Heart left ventricle (tissue), 16 donors: ENCODE measurements around the gene ACIN1. TPM values are rescaled to one million over a fixed set of nuclear protein-coding genes. Genes with fewer than 3 reads are reported as not detected.

Experiments
- ATAC-seq, 4 donors: fragments of 200-7000 bp; cut with Tn5 transposase; one replicate each; pipeline ENCODE4 v1.9.1; 2020 to 2022; ENCODE audit warnings: moderate library complexity in 4 of 4, mild to moderate bottlenecking in 3 of 4, moderate number of reproducible peaks in 1 of 4
- DNase-seq, 5 donors: peaks; one replicate each; pipeline ENCODE4 v3.0.0-alpha.2; 2020
- H3K27ac ChIP-seq, 12 donors: fragments of 200-600 bp; sonication (generic) in 4 of 12; one replicate each; pipeline versions ENCODE4 v1.5.0 to v1.8.0; 2016 to 2022; ENCODE audit warnings: mild to moderate bottlenecking in 2 of 12
- H3K27me3 ChIP-seq, 9 donors: fragments of 200-600 bp; sonication (generic) in 2 of 9; one replicate each; pipeline versions ENCODE4 v1.5.1 to v1.8.0; 2016 to 2022; ENCODE audit warnings: mild to moderate bottlenecking in 3 of 9
- H3K36me3 ChIP-seq, 9 donors: fragments of 200-600 bp; sonication (generic) in 2 of 9; one replicate each; pipeline versions ENCODE4 v1.5.0 to v1.8.0; 2018 to 2022; ENCODE audit warnings: mild to moderate bottlenecking in 2 of 9
- H3K4me1 ChIP-seq, 12 donors: fragments of 200-600 bp; sonication (generic) in 4 of 12; one replicate each; pipeline versions ENCODE4 v1.5.0 to v1.8.0; 2016 to 2022; ENCODE audit warnings: mild to moderate bottlenecking in 3 of 12
- H3K4me3 ChIP-seq, 12 donors: fragments of 200-600 bp; sonication (generic) in 4 of 12; one replicate each; pipeline versions ENCODE4 v1.5.0 to v1.8.0; 2017 to 2022; ENCODE audit warnings: mild to moderate bottlenecking in 9 of 12, moderate library complexity in 4 of 12
- H3K9me3 ChIP-seq, 12 donors: fragments of 200-600 bp; sonication (generic) in 4 of 12; one replicate each; pipeline versions ENCODE4 v1.5.0 to v1.8.0; 2016 to 2022; ENCODE audit warnings: mild to moderate bottlenecking in 1 of 12
- POLR2A ChIP-seq, 2 donors: fragments of 450-650 bp; IDR thresholded peaks; one replicate each; pipeline ENCODE4 v1.6.1; 2017; ENCODE audit warnings: antibody characterized with exemption in 2 of 2, mild to moderate bottlenecking in 2 of 2, moderate library complexity in 2 of 2
- WGBS, 4 donors: extraction: QIAGEN DNeasy Blood & Tissue Kit in 2 of 4; methylation state at CpG; one replicate each; pipeline versions ENCODE4 v1.1.5 to v1.1.7; 2013 to 2018; 5-methylcytosine and 5-hydroxymethylcytosine counted together
- intact Hi-C, 10 donors: fragments of 100-400 bp; cut with DNase I; formaldehyde crosslinking; loops; one replicate each; pipeline versions ENCODE4 v1.11.1 to v1.14.2; 2022
- polyA plus RNA-seq, 2 donors: library from polyadenylated mRNA; stranded (reverse); fragments of 200-250 nt; gene quantifications; one replicate each; pipeline ENCODE4 v1.2.3, GENCODE V29; 2013
- total RNA-seq, 9 donors: library from RNA; depleted of rRNA in 2 of 9; stranded (reverse); fragments of >200 nt in 2 of 9; fragmentation: NEBNext Ultra II Directional in 3 of 9; extraction: Animal tissue kit (Norgen Biotek cat#: 25700) in 3 of 9; gene quantifications; one replicate each; pipeline versions ENCODE4 v1.1.0 to v1.2.4, GENCODE V29; 2016 to 2023
- TF ChIP-seq, protein P1 (sequence below), 12 donors: fragments of 200-600 bp; sonication (generic) in 4 of 12; IDR thresholded peaks; one replicate each; pipeline versions ENCODE4 v1.5.0 to v1.8.0; 2018 to 2022; ENCODE audit warnings: antibody characterized with exemption in 12 of 12, mild to moderate bottlenecking in 5 of 12
- donor health status: ischemic (EF 13 %, LVEDD 7.1; RV severe dilation, severe dysfunction).
- donor health status: healthy with polysubstance abuse.
- donor health status: DM: no; HTN: yes; CAD: no.
- donor health status: DM: no; HTN: no; CAD: no.
- donor health status: ischemic (EF 25% LVEDD 6.9; RV normal size, moderate dysfunction).
- donor health status: ischemic (EF 25% LVEDD 5.7; RV mildly dilated, moderate dysfunction).
- donor health status: healthy.
- donor health status: DM: yes; HTN: yes; CAD: no.
- donor health status: ischemic (EF 35%, LVEDD 5.7; RV mildly dilated, moderate dysfunction).
- donor health status: nonischemic (EF 11% LVEDD 7.7; RV severe dilation, severe dysfunction).
- donor health status: DM: yes; HTN: yes; CAD: no.
- donor health status: PGD.
- donor health status: ischemic (EF 29% LVEDD 5.4; RV normal size, mild dysfunction).
- donor health status: nonischemic (EF 23%, LVEDD 6.1; RV moderate dilation, normal function).

ACIN1 gene
- total and polyA plus RNA-seq, 11 donors = 42.0 to 91.2 (median 65.6) TPM

- ATAC-seq (no peak), DNase-seq (no peak)
- 88 to 91% (median 89%) methylated on average over 5 of the region's 5 CpGs for WGBS, 4 donors
- intact Hi-C loops = no loop called here
- peaks cover 0 to 100% (median 100%) of the 10 kb centered on the region in 9 donors for H3K36me3 ChIP-seq
- H3K4me1 ChIP-seq = peaks cover 0 to 24% (median 11%) of the 10 kb centered on the region in 12 donors
- H3K9me3 ChIP-seq = no peaks in the 10 kb centered on the region
- no peaks in the 10 kb centered on the region for H3K27me3 ChIP-seq
- no peak overlapping the region for H3K4me3 ChIP-seq
- TF ChIP-seq, protein P1, sequence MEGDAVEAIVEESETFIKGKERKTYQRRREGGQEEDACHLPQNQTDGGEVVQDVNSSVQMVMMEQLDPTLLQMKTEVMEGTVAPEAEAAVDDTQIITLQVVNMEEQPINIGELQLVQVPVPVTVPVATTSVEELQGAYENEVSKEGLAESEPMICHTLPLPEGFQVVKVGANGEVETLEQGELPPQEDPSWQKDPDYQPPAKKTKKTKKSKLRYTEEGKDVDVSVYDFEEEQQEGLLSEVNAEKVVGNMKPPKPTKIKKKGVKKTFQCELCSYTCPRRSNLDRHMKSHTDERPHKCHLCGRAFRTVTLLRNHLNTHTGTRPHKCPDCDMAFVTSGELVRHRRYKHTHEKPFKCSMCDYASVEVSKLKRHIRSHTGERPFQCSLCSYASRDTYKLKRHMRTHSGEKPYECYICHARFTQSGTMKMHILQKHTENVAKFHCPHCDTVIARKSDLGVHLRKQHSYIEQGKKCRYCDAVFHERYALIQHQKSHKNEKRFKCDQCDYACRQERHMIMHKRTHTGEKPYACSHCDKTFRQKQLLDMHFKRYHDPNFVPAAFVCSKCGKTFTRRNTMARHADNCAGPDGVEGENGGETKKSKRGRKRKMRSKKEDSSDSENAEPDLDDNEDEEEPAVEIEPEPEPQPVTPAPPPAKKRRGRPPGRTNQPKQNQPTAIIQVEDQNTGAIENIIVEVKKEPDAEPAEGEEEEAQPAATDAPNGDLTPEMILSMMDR (IDR thresholded peaks at IDR 0.05) = no peak
- H3K27ac ChIP-seq = no peak overlapping the region
Measured at GRCh38 chr14:23063601-23064000, 31.3 kb downstream of the ACIN1 start.

GRCh38 chr14:23062002-23062401 is 32.9 kb downstream of the ACIN1 start:
- Histone ChIP-seq H3K27ac (peak overlapping the region in 2 of 12 donors; percentile 31 to 46), H3K9me3 (no peaks in the 10 kb centered on the region), H3K27me3 (no peaks in the 10 kb centered on the region), H3K36me3 (peaks cover 0 to 89% (median 86%) of the 10 kb centered on the region in 9 donors), H3K4me1 (peaks cover 0 to 27% (median 13%) of the 10 kb centered on the region in 12 donors), H3K4me3 (no peak overlapping the region)
- ATAC-seq (peak in 3 of 4 donors; percentile 14 to 57 (median 52)), DNase-seq (peak in 3 of 5 donors; percentile 56 to 70 (median 56))
- intact Hi-C loops = no loop called here
- TF ChIP-seq, protein P1 (IDR thresholded peaks at IDR 0.05) = no peak
- no peak for TF ChIP-seq POLR2A (IDR thresholded peaks at IDR 0.05)
- 0 to 18% (median 10%) methylated on average over 4 of the region's 4 CpGs for WGBS, 4 donors

DNA sequence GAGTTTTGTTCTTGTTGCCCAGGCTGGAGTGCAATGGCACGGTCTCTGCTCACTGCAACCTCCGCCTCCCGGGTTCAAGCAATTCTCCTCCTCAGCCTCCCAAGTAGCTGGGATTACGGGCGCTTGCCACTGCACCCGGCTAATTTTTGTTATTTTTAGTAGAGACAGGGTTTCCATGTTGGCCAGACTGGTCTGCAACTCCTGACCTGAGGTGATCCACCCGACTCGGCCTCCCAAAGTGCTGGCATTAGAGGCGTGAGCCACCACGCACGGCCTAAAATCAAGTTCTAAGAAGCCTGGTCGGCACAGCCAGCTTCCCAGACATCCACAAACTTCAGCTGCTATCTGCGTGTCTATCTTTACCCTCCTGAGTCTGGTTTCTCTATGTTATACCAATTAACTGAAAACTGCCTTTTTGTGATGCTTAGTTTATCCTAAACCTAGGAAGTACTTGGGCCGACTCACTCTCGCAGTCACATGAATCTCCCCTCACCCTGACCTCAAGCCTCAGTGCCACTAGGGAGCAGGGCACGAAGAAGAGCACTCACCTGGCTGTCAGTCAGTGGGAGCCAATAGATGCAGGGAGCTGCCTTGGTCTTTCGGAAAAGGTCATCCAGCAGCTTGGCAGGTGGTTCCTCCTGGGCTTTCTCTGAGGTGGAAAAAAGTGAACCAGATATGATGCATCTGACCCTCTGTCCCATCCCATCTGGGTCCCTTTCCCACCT is 34.2 kb downstream of the ACIN1 start:
- Histone ChIP-seq H3K36me3 (peaks cover 0 to 76% (median 73%) of the 10 kb centered on the region in 9 donors), H3K4me1 (peaks cover 0 to 35% (median 24%) of the 10 kb centered on the region in 12 donors), H3K9me3 (no peaks in the 10 kb centered on the region), H3K27me3 (no peaks in the 10 kb centered on the region), H3K27ac (no peak overlapping the region), H3K4me3 (no peak overlapping the region)
- no peak for ATAC-seq
- intact Hi-C loops = no loop called here
- DNase-seq = no peak
- TF ChIP-seq POLR2A (IDR thresholded peaks at IDR 0.05) = no peak
- TF ChIP-seq, protein P1 (IDR thresholded peaks at IDR 0.05) = no peak
- WGBS, 4 donors = 90 to 95% (median 91%) methylated on average over 17 of the region's 17 CpGs

GRCh38 chr14:23058654-23059504 is 36.1 kb downstream of the ACIN1 start:
- H3K27ac ChIP-seq = no peak overlapping the region
- intact Hi-C loops = loop anchor here in 9 of 10 donors (1.0 to 10.0 kb wide), 4 partner anchors 24 to 504 kb away; no protein-coding TSS in a partner anchor

More at GRCh38 chr14:23058654-23059504, 36.1 kb downstream of the ACIN1 start:
- Histone ChIP-seq H3K9me3 (no peaks in the 10 kb centered on the region), H3K27me3 (no peaks in the 10 kb centered on the region), H3K4me1 (peaks cover 0 to 39% (median 25%) of the 10 kb centered on the region in 12 donors), H3K4me3 (no peak overlapping the region), H3K36me3 (peaks cover 0 to 58% (median 55%) of the 10 kb centered on the region in 9 donors)
- WGBS, 4 donors = 90 to 91% (median 90%) methylated on average over 32 of the region's 32 CpGs
- TF ChIP-seq POLR2A (IDR thresholded peaks at IDR 0.05) = no peak
- TF ChIP-seq, protein P1 (IDR thresholded peaks at IDR 0.05) = no peak
- DNase-seq (no peak), ATAC-seq (no peak)
